HepG2 (cell line): ENCODE measurements around the gene TPO. TPM values are rescaled to one million over a fixed set of nuclear protein-coding genes. Genes with fewer than 3 reads are reported as not detected.

Experiments
- ATAC-seq: fragments of 200-7000 bp; cut with Tn5 transposase; 3 replicates; pipeline ENCODE4 v1.9.1; 2020; ENCODE audit warnings: mild to moderate bottlenecking, moderate library complexity
- BruUV-seq: library from RNA; stranded (reverse); fragments of 400-500 nt; replicated peaks from 2 replicates; lab custom pipeline; 2021; lab: Mats Ljungman, UMichigan
- CTCF ChIA-PET: fragments of 300-600 bp; formaldehyde crosslinking; extraction: SDS; loops from one replicate; lab custom pipeline; 2021; ENCODE audit warnings: low total read pairs, inconsistent platforms, low intra/inter-chr PET ratio; lab: Yijun Ruan, JAX
- POLR2A ChIA-PET: fragments of 350-600 bp; sonication (Branson Sonifier 250); formaldehyde crosslinking; loops from one replicate; lab custom pipeline; 2020; ENCODE audit warnings: antibody characterized with exemption, inconsistent platforms; lab: Yijun Ruan, JAX
- DNase-seq: peaks from one replicate; pipeline ENCODE4 v3.0.0-alpha.2; 2015; ENCODE audit warnings: low spot score
- FAIRE-seq: peaks from 3 replicates; lab custom pipeline; 2011; peaks lifted over from hg19 to GRCh38; lab: Jason Lieb, UNC
- H2AFZ ChIP-seq: one replicate; pipeline ENCODE4 v1.6.1; 2011; ENCODE audit warnings: low read length, inconsistent platforms
- H3K27ac ChIP-seq: fragments of 300-600 bp; 3 replicates; pipeline ENCODE4 v1.8.0; 2011; ENCODE audit warnings: mixed run types, mild to moderate bottlenecking, mixed read lengths, low read length, inconsistent platforms; ENCODE audit not compliant: insufficient read depth; ENCODE audit errors: extremely low read length
- H3K27me3 ChIP-seq, 2 experiments: fragments of 200-600 bp in 1 of 2; 2 replicates in 1 of 2; 3 replicates in 1 of 2; pipeline versions ENCODE4 v1.6.0 to v1.8.0; 2011; ENCODE audit warnings: low read length in 2 of 2, mild to moderate bottlenecking in 2 of 2, moderate library complexity in 2 of 2, inconsistent platforms in 1 of 2; ENCODE audit not compliant: insufficient read depth in 2 of 2, control insufficient read depth in 1 of 2
- H3K36me3 ChIP-seq, 2 experiments: fragments of 200-600 bp in 1 of 2; replicated peaks in 1 of 2; 2 replicates in 1 of 2; 3 replicates in 1 of 2; pipeline versions ENCODE4 v1.5.1 to v1.8.0; 2011; ENCODE audit warnings: low read length in 2 of 2, inconsistent platforms in 1 of 2; ENCODE audit not compliant: insufficient read depth in 2 of 2, control insufficient read depth in 1 of 2
- H3K4me1 ChIP-seq: 2 replicates; pipeline ENCODE4 v1.5.1; 2012; ENCODE audit warnings: low read length, inconsistent platforms; ENCODE audit not compliant: insufficient read depth
- H3K4me2 ChIP-seq: 2 replicates; pipeline ENCODE4 v1.6.0; 2011; ENCODE audit warnings: low read depth, low read length, inconsistent platforms
- H3K4me3 ChIP-seq, 3 experiments: fragments of 200-600 bp in 1 of 3; sonication (generic), shearing (Covaris generic) in 1 of 3; replicated peaks in 1 of 3; 2 replicates each; pipeline ENCODE4 v1.5.1; 2011 to 2016; ENCODE audit warnings: low read length in 3 of 3, inconsistent platforms in 2 of 3, low read depth in 2 of 3, mild to moderate bottlenecking in 2 of 3, control low read depth in 1 of 3, mixed read lengths in 1 of 3; ENCODE audit not compliant: insufficient read depth in 1 of 3
- H3K79me2 ChIP-seq: one replicate; pipeline ENCODE4 v1.6.1; 2011; ENCODE audit warnings: low read length, inconsistent platforms; ENCODE audit not compliant: insufficient read depth
- H3K9ac ChIP-seq: 2 replicates; pipeline ENCODE4 v1.6.0; 2011; ENCODE audit warnings: mild to moderate bottlenecking, low read depth, low read length, inconsistent platforms; ENCODE audit not compliant: insufficient read depth
- H3K9me3 ChIP-seq: 2 replicates; pipeline ENCODE4 v1.5.1; 2012; ENCODE audit warnings: mild to moderate bottlenecking, low read length
- H4K20me1 ChIP-seq: 2 replicates; pipeline ENCODE4 v1.6.0; 2011; ENCODE audit warnings: inconsistent platforms, mild to moderate bottlenecking, low read length, moderate library complexity; ENCODE audit not compliant: insufficient read depth
- ATAD3A ChIP-seq: sonication (generic); formaldehyde crosslinking; IDR thresholded peaks from 2 replicates; pipeline ENCODE4 v1.4.0; 2020; ENCODE audit warnings: missing genetic modification reagents
- FOXK2 ChIP-seq: fragments of 450-650 bp; IDR thresholded peaks from 2 replicates; pipeline ENCODE4 v1.6.1; 2016
- HMG20A ChIP-seq: IDR thresholded peaks from 2 replicates; pipeline ENCODE4 v1.6.1; 2016; ENCODE audit warnings: borderline replicate concordance
- KLF15 ChIP-seq: sonication (generic); formaldehyde crosslinking; IDR thresholded peaks from 2 replicates; pipeline ENCODE4 v1.8.1; 2023; ENCODE audit warnings: borderline replicate concordance, mild to moderate bottlenecking, inconsistent platforms, missing genetic modification reagents, mixed read lengths
- NKX3-1 ChIP-seq: sonication (generic); formaldehyde crosslinking; IDR thresholded peaks from 2 replicates; pipeline ENCODE4 v1.5.0; 2020; ENCODE audit warnings: missing genetic modification reagents
- SMAD9 ChIP-seq: sonication (generic); formaldehyde crosslinking; IDR thresholded peaks from 2 replicates; pipeline ENCODE4 v1.5.1; 2020; ENCODE audit warnings: mild to moderate bottlenecking, missing genetic modification reagents
- ZFP37 ChIP-seq: sonication (generic); formaldehyde crosslinking; IDR thresholded peaks from 2 replicates; pipeline ENCODE4 v1.4.0; 2020; ENCODE audit warnings: missing genetic modification reagents, borderline replicate concordance
- ZNF24 ChIP-seq: fragments of 450-650 bp; IDR thresholded peaks from 2 replicates; pipeline ENCODE4 v1.6.1; 2017; ENCODE audit warnings: antibody characterized with exemption, mild to moderate bottlenecking
- ZNF562 ChIP-seq: sonication (generic); formaldehyde crosslinking; IDR thresholded peaks from 2 replicates; pipeline ENCODE4 v1.8.0; 2022; ENCODE audit warnings: missing genetic modification reagents, borderline replicate concordance
- ZNF619 ChIP-seq: sonication (generic); formaldehyde crosslinking; IDR thresholded peaks from 2 replicates; pipeline ENCODE4 v1.4.0; 2020; ENCODE audit warnings: mild to moderate bottlenecking, missing genetic modification reagents
- ZNF652 ChIP-seq: IDR thresholded peaks from 2 replicates; pipeline ENCODE4 v1.6.1; 2016; ENCODE audit warnings: low read depth, borderline replicate concordance
- WGBS: methylation state at CpG from one replicate; pipeline ENCODE4 v1.1.6; 2017; ENCODE audit warnings: low lambda C conversion rate; 5-methylcytosine and 5-hydroxymethylcytosine counted together
- in situ Hi-C: cut with HindIII; loops from 2 replicates; pipeline ENCODE4 v1.10.0; 2017; ENCODE audit warnings: low pct_unique_long_range_greater_than_20kb; ENCODE audit not compliant: extremely low pct_ligation_motif_present
- intact Hi-C: fragments of 100-400 bp; cut with micrococcal nuclease; formaldehyde crosslinking; loops from one replicate; pipeline ENCODE4 v1.10.0; 2022; ENCODE audit not compliant: unreplicated experiment
- polyA plus RNA-seq, 8 experiments: library from polyadenylated mRNA; depleted of rRNA in 3 of 8; stranded (reverse) in 7 of 8; unstranded in 1 of 8; fragments of >200 nt; fragmentation: Illumina TruSeq in 4 of 8; extraction: Trizol in 4 of 8; gene quantifications; 2 replicates each; pipeline versions ENCODE4 v1.2.1 to v1.2.3, GENCODE V29; 2011 to 2016; ENCODE audit warnings: low read depth in 4 of 8, missing spikeins in 1 of 8, mixed read lengths in 1 of 8; ENCODE audit not compliant: insufficient read depth in 1 of 8
- total RNA-seq, 5 experiments: library from RNA; depleted of rRNA; stranded (reverse); fragments of >200 nt; fragmentation: Illumina TruSeq; extraction: Trizol; gene quantifications; 2 replicates each; pipeline ENCODE4 v1.2.3, GENCODE V29; 2016; ENCODE audit warnings: low read depth in 1 of 5
- TF ChIP-seq, protein P1 (sequence below): IDR thresholded peaks from 2 replicates; pipeline ENCODE4 v1.6.1; 2016
- TF ChIP-seq, protein P2 (sequence below): sonication (generic); formaldehyde crosslinking; conservative IDR thresholded peaks from 2 replicates; pipeline ENCODE4 v1.4.0; 2020; ENCODE audit warnings: missing genetic modification reagents
- TF ChIP-seq, protein P3 (sequence below): sonication (generic); IDR thresholded peaks from 2 replicates; pipeline ENCODE4 v1.6.1; 2016; ENCODE audit warnings: low read depth, borderline replicate concordance

TPO gene
- total and polyA plus RNA-seq, 2 of the 13 experiments (the other 11 are each of a cell fraction or from before 2014, with no cell fraction given) = not detected

DNA sequence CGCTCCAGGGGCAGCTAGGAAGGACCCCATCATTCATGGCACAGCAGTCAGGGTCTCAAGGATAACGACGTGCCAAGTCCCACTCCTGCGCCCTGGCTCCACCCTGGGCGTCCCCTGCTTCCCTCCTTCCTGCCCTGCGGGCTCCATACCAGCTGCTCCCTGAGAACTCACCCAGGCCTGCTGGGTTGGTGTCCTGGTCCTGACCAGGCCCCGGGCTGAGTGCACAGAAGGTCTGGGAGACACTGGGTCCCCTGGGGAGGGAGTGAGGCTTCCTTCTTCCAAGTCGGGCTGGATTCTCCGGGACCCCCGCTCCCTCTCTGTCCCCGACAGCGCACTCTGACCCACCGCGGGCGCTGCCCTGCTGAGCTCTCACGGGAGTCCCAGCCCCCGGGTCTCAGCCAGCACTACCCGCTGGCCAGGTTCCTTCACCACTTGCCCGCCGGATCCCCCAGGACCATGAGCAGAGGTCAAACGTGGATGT, 170.8 kb downstream of the TPO start (continued):
- TF ChIP-seq, protein P1, sequence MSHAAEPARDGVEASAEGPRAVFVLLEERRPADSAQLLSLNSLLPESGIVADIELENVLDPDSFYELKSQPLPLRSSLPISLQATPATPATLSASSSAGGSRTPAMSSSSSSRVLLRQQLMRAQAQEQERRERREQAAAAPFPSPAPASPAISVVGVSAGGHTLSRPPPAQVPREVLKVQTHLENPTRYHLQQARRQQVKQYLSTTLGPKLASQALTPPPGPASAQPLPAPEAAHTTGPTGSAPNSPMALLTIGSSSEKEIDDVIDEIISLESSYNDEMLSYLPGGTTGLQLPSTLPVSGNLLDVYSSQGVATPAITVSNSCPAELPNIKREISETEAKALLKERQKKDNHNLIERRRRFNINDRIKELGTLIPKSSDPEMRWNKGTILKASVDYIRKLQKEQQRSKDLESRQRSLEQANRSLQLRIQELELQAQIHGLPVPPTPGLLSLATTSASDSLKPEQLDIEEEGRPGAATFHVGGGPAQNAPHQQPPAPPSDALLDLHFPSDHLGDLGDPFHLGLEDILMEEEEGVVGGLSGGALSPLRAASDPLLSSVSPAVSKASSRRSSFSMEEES (CRISPR knock-in tag) = no peak
- TF ChIP-seq ZNF652 (CRISPR knock-in tag) = no peak
- TF ChIP-seq ZNF619 = no peak

DNA sequence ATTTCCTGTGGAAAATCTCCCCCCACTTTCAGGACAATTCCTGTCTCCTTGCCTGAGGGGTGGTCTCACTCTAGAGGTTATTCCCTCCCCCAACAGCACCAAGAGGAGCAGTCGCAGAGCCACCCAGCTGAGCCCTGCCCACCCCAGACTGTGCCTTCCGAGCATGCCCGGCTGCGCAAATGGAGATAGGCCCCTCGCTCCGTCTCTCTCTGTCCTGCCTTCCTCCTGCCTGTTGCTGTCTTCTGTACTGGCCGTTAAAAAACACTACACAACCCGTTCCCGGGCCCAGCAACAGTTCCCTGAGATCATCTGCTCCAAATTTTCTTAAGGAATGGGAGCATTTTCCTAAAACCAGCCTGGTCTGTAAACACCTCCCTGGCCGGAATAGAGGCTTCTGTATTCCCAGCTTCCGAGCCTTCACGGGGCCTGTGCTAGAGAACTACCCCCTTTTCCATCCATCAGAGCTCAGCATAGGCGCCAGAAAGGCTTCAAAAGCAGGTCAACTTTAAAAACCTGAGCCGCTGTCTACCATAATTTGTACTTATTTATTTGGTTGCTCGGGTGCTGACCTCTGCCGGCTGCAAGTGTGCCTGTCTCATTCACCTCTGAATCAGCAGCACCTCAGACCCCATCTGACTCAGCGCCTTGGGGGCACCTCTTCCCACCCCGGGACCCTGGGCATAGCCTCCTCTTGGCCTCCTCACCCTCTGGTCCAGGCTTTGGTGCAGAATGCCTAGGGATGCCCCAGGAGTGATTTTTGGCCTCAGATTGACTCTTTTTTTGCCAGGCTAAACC, 171.6 kb downstream of the TPO start:
- no peak for FAIRE-seq
- ATAC-seq = peak; percentile 14; the same call in 1 of the 3 replicates
- no peaks in the 10 kb centered on the region for H3K79me2 ChIP-seq
- peaks cover 20 to 86% of the 10 kb centered on the region in 2 experiments; a peak in 4 of 5 replicates for H3K27me3 ChIP-seq
- H3K36me3 ChIP-seq = no peaks in the 10 kb centered on the region
- TF ChIP-seq, protein P2, sequence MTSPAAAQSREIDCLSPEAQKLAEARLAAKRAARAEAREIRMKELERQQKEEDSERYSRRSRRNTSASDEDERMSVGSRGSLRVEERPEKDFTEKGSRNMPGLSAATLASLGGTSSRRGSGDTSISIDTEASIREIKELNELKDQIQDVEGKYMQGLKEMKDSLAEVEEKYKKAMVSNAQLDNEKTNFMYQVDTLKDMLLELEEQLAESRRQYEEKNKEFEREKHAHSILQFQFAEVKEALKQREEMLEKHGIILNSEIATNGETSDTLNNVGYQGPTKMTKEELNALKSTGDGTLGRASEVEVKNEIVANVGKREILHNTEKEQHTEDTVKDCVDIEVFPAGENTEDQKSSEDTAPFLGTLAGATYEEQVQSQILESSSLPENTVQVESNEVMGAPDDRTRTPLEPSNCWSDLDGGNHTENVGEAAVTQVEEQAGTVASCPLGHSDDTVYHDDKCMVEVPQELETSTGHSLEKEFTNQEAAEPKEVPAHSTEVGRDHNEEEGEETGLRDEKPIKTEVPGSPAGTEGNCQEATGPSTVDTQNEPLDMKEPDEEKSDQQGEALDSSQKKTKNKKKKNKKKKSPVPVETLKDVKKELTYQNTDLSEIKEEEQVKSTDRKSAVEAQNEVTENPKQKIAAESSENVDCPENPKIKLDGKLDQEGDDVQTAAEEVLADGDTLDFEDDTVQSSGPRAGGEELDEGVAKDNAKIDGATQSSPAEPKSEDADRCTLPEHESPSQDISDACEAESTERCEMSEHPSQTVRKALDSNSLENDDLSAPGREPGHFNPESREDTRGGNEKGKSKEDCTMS = no peak
- TF ChIP-seq FOXK2 (no peak), ZNF24 (no peak), SMAD9 (no peak), ATAD3A (CRISPR knock-in tag) (no peak), HMG20A (CRISPR knock-in tag) (no peak), ZFP37 (no peak), KLF15 (no peak), ZNF562 (CRISPR knock-in tag) (no peak), NKX3-1 (CRISPR knock-in tag) (no peak)
- TF ChIP-seq, protein P3, sequence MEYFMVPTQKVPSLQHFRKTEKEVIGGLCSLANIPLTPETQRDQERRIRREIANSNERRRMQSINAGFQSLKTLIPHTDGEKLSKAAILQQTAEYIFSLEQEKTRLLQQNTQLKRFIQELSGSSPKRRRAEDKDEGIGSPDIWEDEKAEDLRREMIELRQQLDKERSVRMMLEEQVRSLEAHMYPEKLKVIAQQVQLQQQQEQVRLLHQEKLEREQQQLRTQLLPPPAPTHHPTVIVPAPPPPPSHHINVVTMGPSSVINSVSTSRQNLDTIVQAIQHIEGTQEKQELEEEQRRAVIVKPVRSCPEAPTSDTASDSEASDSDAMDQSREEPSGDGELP = no peak
- H2AFZ ChIP-seq = no peak overlapping the region
- intact Hi-C loops (no loop called here), in situ Hi-C loops (no loop called here)
- no peak overlapping the region for H3K4me3 ChIP-seq
- no peaks in the 10 kb centered on the region for H3K4me1 ChIP-seq
- no peaks in the 10 kb centered on the region for H4K20me1 ChIP-seq
- no peak for DNase-seq
- H3K27ac ChIP-seq = no peak overlapping the region
- H3K4me2 ChIP-seq = no peak overlapping the region
- no TSS peak for BruUV-seq
- WGBS = 30% methylated on average over 18 of the region's 18 CpGs
- POLR2A ChIA-PET = no interaction called here
- no peak overlapping the region for H3K9ac ChIP-seq
- CTCF ChIA-PET = no interaction called here
- H3K9me3 ChIP-seq = no peaks in the 10 kb centered on the region
